Stomach (tissue), 9 donors: ENCODE results near the gene SIPA1L2. TPM values are rescaled to one million over a fixed set of nuclear protein-coding genes. Genes with fewer than 3 reads are reported as not detected.
A peak's percentile ranks its signal among the peaks of the same experiment; 100 is the strongest.

Source experiments
- DNase-seq, 2 donors: peaks; one replicate each; pipeline versions ENCODE4 v3.0.0 to v3.0.0-alpha.2; 2013 to 2019
- H3K27ac ChIP-seq, 5 donors: fragments of 200-600 bp in 4 of 5; sonication (generic) in 4 of 5; one replicate each; pipeline ENCODE4 v1.5.1; 2013 to 2019; ENCODE audit warnings: mild to moderate bottlenecking in 1 of 5, moderate library complexity in 1 of 5
- H3K27me3 ChIP-seq, 3 donors: fragments of 200-600 bp; sonication (generic); one replicate each; pipeline ENCODE4 v1.5.1; 2017 to 2019; ENCODE audit warnings: mixed run types in 1 of 3
- H3K36me3 ChIP-seq, 4 donors: fragments of 200-600 bp; sonication (generic); 1 replicate in 3 of 4; 2 replicates in 1 of 4; pipeline ENCODE4 v1.5.1; 2016 to 2019
- H3K4me1 ChIP-seq, 4 donors: fragments of 200-600 bp; sonication (generic); one replicate each; pipeline ENCODE4 v1.5.1; 2016 to 2019
- H3K4me3 ChIP-seq, 4 donors: fragments of 200-600 bp; sonication (generic) in 3 of 4; one replicate each; pipeline ENCODE4 v1.5.1; 2016 to 2019; ENCODE audit warnings: mild to moderate bottlenecking in 1 of 4
- H3K9me3 ChIP-seq, 4 donors: fragments of 200-600 bp; sonication (generic); one replicate each; pipeline ENCODE4 v1.5.1; 2016 to 2019
- EP300 ChIP-seq: sonication (generic); formaldehyde crosslinking; IDR thresholded peaks from one replicate; pipeline ENCODE4 v1.6.1; 2017; ENCODE audit warnings: antibody characterized with exemption
- POLR2A ChIP-seq, 4 donors: fragments of 450-650 bp; IDR thresholded peaks; one replicate each; pipeline ENCODE4 v1.6.1; 2016; ENCODE audit warnings: antibody characterized with exemption in 4 of 4, control low read depth in 2 of 4, mild to moderate bottlenecking in 1 of 4, moderate library complexity in 1 of 4
- POLR2AphosphoS5 ChIP-seq, 3 donors: sonication (generic); formaldehyde crosslinking; IDR thresholded peaks; one replicate each; pipeline ENCODE4 v1.6.1; 2016; ENCODE audit warnings: antibody characterized with exemption in 3 of 3
- WGBS, 5 donors: extraction: QIAGEN DNeasy Blood & Tissue Kit in 3 of 5; methylation state at CpG; one replicate each; pipeline versions ENCODE4 v1.1.5 to v1.1.7; 2013 to 2018; 5-methylcytosine and 5-hydroxymethylcytosine counted together
- intact Hi-C: fragments of 100-400 bp; cut with DNase I; formaldehyde crosslinking; loops from one replicate; pipeline ENCODE4 v1.15.1; 2023; ENCODE audit warnings: low total_unique reads
- polyA plus RNA-seq, 3 donors: library from polyadenylated mRNA; stranded (reverse); fragments of 200-250 nt; gene quantifications; one replicate each; pipeline ENCODE4 v1.2.3, GENCODE V29; 2013
- total RNA-seq, 5 donors: library from RNA; depleted of rRNA; stranded (reverse); fragments of >200 nt; gene quantifications; one replicate each; pipeline versions ENCODE4 v1.1.0 to v1.2.3, GENCODE V29; 2014 to 2016
- TF ChIP-seq, protein P1 (sequence below), 7 experiments: fragments of 450-650 bp in 4 of 7; fragments of 200-600 bp in 3 of 7; sonication (generic) in 3 of 7; IDR thresholded peaks; one replicate each; pipeline ENCODE4 v1.5.1; 2016 to 2019; ENCODE audit warnings: antibody characterized with exemption in 7 of 7, control low read depth in 2 of 7, mild to moderate bottlenecking in 1 of 7
- donor health status: healthy with polysubstance abuse.
- donor health status: Bipolar disorder and iron deficiency.
- donor health status: healthy.

SIPA1L2 gene
- total and polyA plus RNA-seq, 8 donors, result 2.5 to 240 (median 10.3) TPM

DNA sequence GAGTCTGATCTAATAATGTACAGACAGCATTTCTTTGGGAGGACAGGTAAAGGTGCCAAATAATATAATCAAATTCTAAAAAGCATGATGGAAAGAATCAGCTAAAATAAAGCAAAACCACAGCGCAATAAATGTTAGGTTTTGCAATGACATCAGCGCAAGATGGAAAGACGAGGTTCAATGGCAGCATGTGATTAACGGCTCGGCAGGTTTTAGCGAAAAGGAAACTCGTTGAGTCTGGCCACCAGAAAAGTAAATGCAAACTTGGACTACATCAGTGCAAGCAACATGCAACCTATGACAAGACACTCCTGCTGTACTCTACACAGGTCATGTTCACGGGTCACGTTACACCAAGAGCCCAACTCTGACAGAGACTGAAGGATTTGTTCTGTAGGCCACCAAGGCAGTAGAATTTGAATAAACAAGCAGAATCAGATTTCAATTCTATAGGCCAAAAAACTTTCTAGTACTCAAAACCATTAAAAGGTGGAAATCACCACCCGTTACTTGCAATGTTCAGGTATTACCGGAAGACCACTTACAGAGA, 4.5 kb downstream of the SIPA1L2 start:
- no peak overlapping the region for H3K4me3 ChIP-seq
- no peaks in the 10 kb centered on the region for H3K36me3 ChIP-seq
- intact Hi-C loops, result no loop called here
- peaks cover 5 to 68% (median 36%) of the 10 kb centered on the region in 4 donors for H3K4me1 ChIP-seq
- 94 to 97% (median 95%) methylated on average over 11 of the region's 11 CpGs for WGBS, 5 donors
- no peak overlapping the region for H3K27ac ChIP-seq
- peaks cover 0 to 9% (median 3%) of the 10 kb centered on the region in 3 donors for H3K27me3 ChIP-seq
- H3K9me3 ChIP-seq, result no peaks in the 10 kb centered on the region
- no peak for DNase-seq
- TF ChIP-seq POLR2A (IDR thresholded peaks at IDR 0.05), result no peak
- no peak for TF ChIP-seq EP300

DNA sequence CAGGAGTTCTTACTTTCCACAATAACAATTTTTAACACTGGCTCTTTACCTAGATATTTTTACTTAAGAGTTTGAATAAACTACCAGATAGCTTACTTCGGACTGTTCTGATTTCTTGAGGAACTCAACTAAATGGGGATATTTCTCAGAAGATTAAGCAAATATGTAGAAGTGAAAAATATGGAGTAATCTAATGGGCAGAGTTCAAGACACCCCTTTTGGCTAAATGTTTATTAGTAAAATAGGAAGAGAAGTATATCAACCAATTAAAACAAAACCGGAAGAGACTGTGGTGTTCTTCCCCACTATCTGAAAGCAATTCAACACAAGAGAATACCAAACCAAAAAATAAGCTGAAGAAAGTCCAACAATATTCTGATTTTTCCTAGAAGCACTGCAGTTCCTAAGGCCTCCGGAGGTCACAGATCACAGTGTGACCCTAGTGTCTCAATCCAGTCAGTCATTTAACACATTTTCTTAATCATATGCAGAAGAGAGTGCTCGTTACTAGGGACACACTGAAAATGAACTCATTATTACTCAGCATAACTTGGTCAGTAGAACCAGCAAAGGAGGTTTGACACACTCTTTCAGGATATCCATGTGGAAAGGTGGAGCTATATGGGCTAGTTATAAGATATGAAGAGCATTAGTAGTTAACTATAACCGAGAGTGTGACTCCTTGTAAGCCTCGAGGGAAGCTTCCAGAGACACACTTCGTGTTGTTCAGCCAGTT, 5.2 kb downstream of the SIPA1L2 start:
- Histone ChIP-seq H3K27me3 (peaks cover 0 to 9% (median 3%) of the 10 kb centered on the region in 3 donors), H3K4me1 (peaks cover 5 to 75% (median 38%) of the 10 kb centered on the region in 4 donors), H3K9me3 (no peaks in the 10 kb centered on the region), H3K27ac (no peak overlapping the region), H3K4me3 (no peak overlapping the region), H3K36me3 (no peaks in the 10 kb centered on the region)
- no peak for DNase-seq
- no peak for TF ChIP-seq POLR2A (IDR thresholded peaks at IDR 0.05)
- TF ChIP-seq, protein P1, sequence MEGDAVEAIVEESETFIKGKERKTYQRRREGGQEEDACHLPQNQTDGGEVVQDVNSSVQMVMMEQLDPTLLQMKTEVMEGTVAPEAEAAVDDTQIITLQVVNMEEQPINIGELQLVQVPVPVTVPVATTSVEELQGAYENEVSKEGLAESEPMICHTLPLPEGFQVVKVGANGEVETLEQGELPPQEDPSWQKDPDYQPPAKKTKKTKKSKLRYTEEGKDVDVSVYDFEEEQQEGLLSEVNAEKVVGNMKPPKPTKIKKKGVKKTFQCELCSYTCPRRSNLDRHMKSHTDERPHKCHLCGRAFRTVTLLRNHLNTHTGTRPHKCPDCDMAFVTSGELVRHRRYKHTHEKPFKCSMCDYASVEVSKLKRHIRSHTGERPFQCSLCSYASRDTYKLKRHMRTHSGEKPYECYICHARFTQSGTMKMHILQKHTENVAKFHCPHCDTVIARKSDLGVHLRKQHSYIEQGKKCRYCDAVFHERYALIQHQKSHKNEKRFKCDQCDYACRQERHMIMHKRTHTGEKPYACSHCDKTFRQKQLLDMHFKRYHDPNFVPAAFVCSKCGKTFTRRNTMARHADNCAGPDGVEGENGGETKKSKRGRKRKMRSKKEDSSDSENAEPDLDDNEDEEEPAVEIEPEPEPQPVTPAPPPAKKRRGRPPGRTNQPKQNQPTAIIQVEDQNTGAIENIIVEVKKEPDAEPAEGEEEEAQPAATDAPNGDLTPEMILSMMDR (IDR thresholded peaks at IDR 0.05), result no peak
- no peak for TF ChIP-seq EP300
- TF ChIP-seq POLR2AphosphoS5 (IDR thresholded peaks at IDR 0.05), result no peak
- whole genome bisulfite sequencing, 5 donors, result 74 to 78% (median 76%) methylated on average over 7 of the region's 7 CpGs
- intact Hi-C loops, result no loop called here

GRCh38 chr1:232622981-232623380, 7.0 kb downstream of the SIPA1L2 start:
- WGBS, 5 donors, result 54 to 77% (median 63%) methylated on average over 7 to 8 of the region's 8 CpGs
- Histone ChIP-seq H3K27me3 (no peaks in the 10 kb centered on the region), H3K4me3 (no peak overlapping the region), H3K4me1 (peaks cover 2 to 61% (median 24%) of the 10 kb centered on the region in 4 donors), H3K36me3 (no peaks in the 10 kb centered on the region), H3K27ac (no peak overlapping the region), H3K9me3 (no peaks in the 10 kb centered on the region)
- no peak for DNase-seq
- TF ChIP-seq POLR2AphosphoS5 (IDR thresholded peaks at IDR 0.05) (no peak), EP300 (no peak), POLR2A (IDR thresholded peaks at IDR 0.05) (no peak)
- TF ChIP-seq, protein P1 (IDR thresholded peaks at IDR 0.05), result no peak
- intact Hi-C loops, result no loop called here

- TF ChIP-seq POLR2AphosphoS5 (IDR thresholded peaks at IDR 0.05) (no peak), POLR2A (IDR thresholded peaks at IDR 0.05) (no peak), EP300 (no peak)
- TF ChIP-seq, protein P1 (IDR thresholded peaks at IDR 0.05), result no peak
- DNase-seq, result peak in 1 of 2 donors; percentile 52
- no peaks in the 10 kb centered on the region for H3K9me3 ChIP-seq
- H3K4me1 ChIP-seq, result peaks cover 0 to 55% (median 18%) of the 10 kb centered on the region in 4 donors
- no peak overlapping the region for H3K27ac ChIP-seq
- no peak overlapping the region for H3K4me3 ChIP-seq
- H3K27me3 ChIP-seq, result no peaks in the 10 kb centered on the region
- no peaks in the 10 kb centered on the region for H3K36me3 ChIP-seq
- intact Hi-C loops, result no loop called here
- 21 to 40% (median 30%) methylated on average over 2 of the region's 2 CpGs for WGBS, 5 donors
These were observed 7.6 kb downstream of the SIPA1L2 start for GRCh38 chr1:232622378-232622777.
